ENCODE data around the gene SLC8A1.

DNA sequence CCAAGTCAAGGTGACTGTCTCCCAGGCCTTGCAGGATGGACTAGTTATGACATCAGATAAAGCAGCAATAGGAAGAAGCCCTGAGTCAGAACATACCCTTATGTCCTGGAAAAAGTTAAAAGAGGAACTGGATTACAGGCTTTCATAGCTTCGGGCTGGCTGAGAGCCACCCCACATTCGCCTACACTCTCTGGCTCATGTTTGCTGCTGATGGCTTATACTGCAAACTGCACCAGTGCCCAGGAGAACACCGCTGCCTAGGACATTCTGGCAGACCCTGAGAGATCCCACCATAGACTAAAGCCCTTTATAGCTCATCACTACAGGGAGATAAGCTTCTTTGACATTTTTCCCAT is 20.3 kb downstream of the SLC8A1 start:
- TF ChIP-seq EZH2 (IDR thresholded peaks at IDR 0.05; ENCODE audit: borderline replicate concordance, low read depth, low read length, severe bottlenecking) = no peak
- TF ChIP-seq, protein P1, sequence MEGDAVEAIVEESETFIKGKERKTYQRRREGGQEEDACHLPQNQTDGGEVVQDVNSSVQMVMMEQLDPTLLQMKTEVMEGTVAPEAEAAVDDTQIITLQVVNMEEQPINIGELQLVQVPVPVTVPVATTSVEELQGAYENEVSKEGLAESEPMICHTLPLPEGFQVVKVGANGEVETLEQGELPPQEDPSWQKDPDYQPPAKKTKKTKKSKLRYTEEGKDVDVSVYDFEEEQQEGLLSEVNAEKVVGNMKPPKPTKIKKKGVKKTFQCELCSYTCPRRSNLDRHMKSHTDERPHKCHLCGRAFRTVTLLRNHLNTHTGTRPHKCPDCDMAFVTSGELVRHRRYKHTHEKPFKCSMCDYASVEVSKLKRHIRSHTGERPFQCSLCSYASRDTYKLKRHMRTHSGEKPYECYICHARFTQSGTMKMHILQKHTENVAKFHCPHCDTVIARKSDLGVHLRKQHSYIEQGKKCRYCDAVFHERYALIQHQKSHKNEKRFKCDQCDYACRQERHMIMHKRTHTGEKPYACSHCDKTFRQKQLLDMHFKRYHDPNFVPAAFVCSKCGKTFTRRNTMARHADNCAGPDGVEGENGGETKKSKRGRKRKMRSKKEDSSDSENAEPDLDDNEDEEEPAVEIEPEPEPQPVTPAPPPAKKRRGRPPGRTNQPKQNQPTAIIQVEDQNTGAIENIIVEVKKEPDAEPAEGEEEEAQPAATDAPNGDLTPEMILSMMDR (IDR thresholded peaks at IDR 0.05; ENCODE audit: borderline replicate concordance, extremely low read depth, low read length, poor library complexity, severe bottlenecking) = no peak
